ENCODE data around the gene UBE2O.

UBE2O gene

DNA sequence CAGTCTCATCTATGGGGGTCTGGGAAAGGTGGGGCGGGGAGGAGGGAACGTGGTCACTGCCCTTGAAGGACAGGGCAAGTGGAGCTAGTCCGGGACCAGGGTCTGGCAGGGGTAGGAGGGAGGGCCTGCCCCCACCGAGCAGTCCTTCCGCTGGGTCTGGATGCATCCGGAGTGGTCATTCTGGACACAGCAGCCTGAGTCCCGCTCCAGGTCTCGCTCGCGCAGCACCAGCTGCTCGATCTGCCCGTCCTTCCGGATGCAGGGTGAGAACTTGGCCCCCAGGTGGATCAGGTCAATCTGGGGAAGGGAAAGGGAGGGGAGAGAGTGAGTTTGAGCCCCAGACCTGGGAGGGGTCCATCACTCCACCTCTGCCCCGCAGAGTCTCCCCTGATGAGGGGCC, 21.3 kb upstream of the UBE2O start:
- H2AK5ac ChIP-seq (ENCODE audit: low read length), result no peak overlapping the region
- H4K91ac ChIP-seq (ENCODE audit: low read depth, low read length), result no peak overlapping the region
- H3K79me2 ChIP-seq (ENCODE audit: control insufficient read depth, insufficient read depth, low read length, poor library complexity), result no peaks in the 10 kb centered on the region
- H3K9ac ChIP-seq (ENCODE audit: low read length), result no peak overlapping the region
- no peaks in the 10 kb centered on the region for H3K4me1 ChIP-seq (ENCODE audit: control insufficient read depth in 1 of 2, insufficient read depth in 2 of 2, low read length in 2 of 2)
- H2AFZ ChIP-seq (ENCODE audit: insufficient read depth, low read length, poor library complexity), result no peak overlapping the region
- H3K4ac ChIP-seq (ENCODE audit: low read depth, low read length), result no peak overlapping the region
- H4K8ac ChIP-seq (ENCODE audit: low read depth, low read length), result no peak overlapping the region
- H2BK120ac ChIP-seq (ENCODE audit: insufficient read depth, low read length, poor library complexity), result no peak overlapping the region
- H3K14ac ChIP-seq (ENCODE audit: low read length), result no peak overlapping the region
- no peak overlapping the region for H3K23ac ChIP-seq (ENCODE audit: low read length)
- H3K4me2 ChIP-seq (ENCODE audit: low read length), result no peak overlapping the region
- no CpG with 5 or more reads among the region's 14 CpGs for WGBS (ENCODE audit: extremely low coverage, insufficient coverage, insufficient read length)
- no peak overlapping the region for H2BK5ac ChIP-seq (ENCODE audit: low read depth, low read length, poor library complexity)
- H3K36me3 ChIP-seq (ENCODE audit: control insufficient read depth in 1 of 2, insufficient read depth in 2 of 2, low read length in 2 of 2), result peaks cover 6 to 10% of the 10 kb centered on the region in 2 experiments
- H4K12ac ChIP-seq (ENCODE audit: low read depth, low read length), result no peak overlapping the region
- no peak overlapping the region for H3K27ac ChIP-seq (ENCODE audit: low read depth, low read length)
- H3K79me1 ChIP-seq (ENCODE audit: low read length), result no peaks in the 10 kb centered on the region
- H3K9me3 ChIP-seq (ENCODE audit: insufficient read depth, low read depth, low read length), result no peaks in the 10 kb centered on the region
- no peaks in the 10 kb centered on the region for H3K27me3 ChIP-seq (ENCODE audit: insufficient read depth, low read length)
- no peak overlapping the region for H3K4me3 ChIP-seq (ENCODE audit: low read depth, low read length)
- no peak for DNase-seq
- H2BK12ac ChIP-seq (ENCODE audit: low read length), result no peak overlapping the region
- H3K18ac ChIP-seq (ENCODE audit: low read length), result no peak overlapping the region

DNA sequence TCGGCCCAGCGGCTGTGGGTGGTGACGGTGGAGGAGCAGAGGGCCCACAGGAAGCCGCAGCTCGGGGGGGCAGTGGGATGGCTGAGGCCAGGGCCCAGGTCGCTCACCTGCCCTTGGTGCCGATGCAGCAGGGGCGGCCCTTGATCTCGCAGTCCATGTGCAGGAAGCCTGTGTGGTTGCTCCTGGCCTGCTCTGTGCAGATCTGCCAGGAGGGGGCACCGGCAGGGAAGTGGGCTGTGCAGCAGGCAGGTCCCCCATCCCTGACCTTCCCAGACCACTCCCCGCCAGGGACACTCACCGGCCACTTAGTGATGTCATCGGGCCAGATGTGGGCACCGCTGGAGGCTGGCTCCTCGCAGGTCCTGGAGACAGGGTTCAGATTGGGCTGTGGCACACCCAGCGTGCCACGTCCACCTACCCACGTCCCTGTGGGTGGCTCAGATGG, 20.6 kb upstream of the UBE2O start:
- Histone ChIP-seq H2BK12ac (ENCODE audit: low read length) (no peak overlapping the region), H3K4me2 (ENCODE audit: low read length) (no peak overlapping the region), H3K23ac (ENCODE audit: low read length) (no peak overlapping the region), H3K27me3 (ENCODE audit: insufficient read depth, low read length) (no peaks in the 10 kb centered on the region), H2AFZ (ENCODE audit: insufficient read depth, low read length, poor library complexity) (no peak overlapping the region), H3K4me3 (ENCODE audit: low read depth, low read length) (no peak overlapping the region), H3K4ac (ENCODE audit: low read depth, low read length) (no peak overlapping the region), H3K79me1 (ENCODE audit: low read length) (no peaks in the 10 kb centered on the region), H2AK5ac (ENCODE audit: low read length) (no peak overlapping the region), H4K91ac (ENCODE audit: low read depth, low read length) (no peak overlapping the region), H2BK120ac (ENCODE audit: insufficient read depth, low read length, poor library complexity) (no peak overlapping the region), H3K9ac (ENCODE audit: low read length) (no peak overlapping the region), H3K79me2 (ENCODE audit: control insufficient read depth, insufficient read depth, low read length, poor library complexity) (no peaks in the 10 kb centered on the region), H3K14ac (ENCODE audit: low read length) (no peak overlapping the region), H4K8ac (ENCODE audit: low read depth, low read length) (no peak overlapping the region), H3K27ac (ENCODE audit: low read depth, low read length) (no peak overlapping the region), H2BK5ac (ENCODE audit: low read depth, low read length, poor library complexity) (no peak overlapping the region), H3K4me1 (ENCODE audit: control insufficient read depth in 1 of 2, insufficient read depth in 2 of 2, low read length in 2 of 2) (no peaks in the 10 kb centered on the region), H4K12ac (ENCODE audit: low read depth, low read length) (no peak overlapping the region), H3K9me3 (ENCODE audit: insufficient read depth, low read depth, low read length) (no peaks in the 10 kb centered on the region), H3K18ac (ENCODE audit: low read length) (no peak overlapping the region), H3K36me3 (ENCODE audit: control insufficient read depth in 1 of 2, insufficient read depth in 2 of 2, low read length in 2 of 2) (peaks cover 6 to 10% of the 10 kb centered on the region in 2 experiments)
- WGBS (ENCODE audit: extremely low coverage, insufficient coverage, insufficient read length), result no CpG with 5 or more reads among the region's 18 CpGs
- no peak for DNase-seq

DNA sequence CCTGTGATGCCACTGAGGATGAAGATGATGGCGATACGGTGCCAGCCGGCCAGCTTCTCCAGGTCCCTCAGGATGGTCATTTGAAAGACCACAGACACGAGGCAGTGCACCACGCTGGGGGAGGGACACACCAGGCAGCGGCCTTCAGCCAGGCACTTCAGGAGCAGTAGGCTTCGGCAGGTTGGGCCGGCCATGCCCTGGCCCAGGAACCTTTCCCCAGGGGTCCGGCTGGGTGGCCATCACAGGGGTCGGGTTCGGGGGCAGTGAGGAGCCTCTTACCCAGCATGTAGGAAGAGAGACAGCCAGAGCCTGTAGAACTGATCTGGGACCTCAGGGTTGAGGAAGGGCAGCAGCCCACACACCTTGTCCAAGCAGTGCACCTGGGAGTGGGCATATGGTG, 19.8 kb upstream of the UBE2O start:
- H2AFZ ChIP-seq (ENCODE audit: insufficient read depth, low read length, poor library complexity), result no peak overlapping the region
- H3K4me3 ChIP-seq (ENCODE audit: low read depth, low read length), result no peak overlapping the region
- no peak overlapping the region for H4K8ac ChIP-seq (ENCODE audit: low read depth, low read length)
- H3K36me3 ChIP-seq (ENCODE audit: control insufficient read depth in 1 of 2, insufficient read depth in 2 of 2, low read length in 2 of 2), result peaks cover 6 to 10% of the 10 kb centered on the region in 2 experiments
- H3K79me1 ChIP-seq (ENCODE audit: low read length), result no peaks in the 10 kb centered on the region
- no peak overlapping the region for H3K27ac ChIP-seq (ENCODE audit: low read depth, low read length)
- no peak overlapping the region for H3K14ac ChIP-seq (ENCODE audit: low read length)
- DNase-seq, result no peak
- H3K79me2 ChIP-seq (ENCODE audit: control insufficient read depth, insufficient read depth, low read length, poor library complexity), result no peaks in the 10 kb centered on the region
- H3K4me1 ChIP-seq (ENCODE audit: control insufficient read depth in 1 of 2, insufficient read depth in 2 of 2, low read length in 2 of 2), result no peaks in the 10 kb centered on the region
- H3K9ac ChIP-seq (ENCODE audit: low read length), result no peak overlapping the region
- no peak overlapping the region for H2AK5ac ChIP-seq (ENCODE audit: low read length)
- no CpG with 5 or more reads among the region's 11 CpGs for WGBS (ENCODE audit: extremely low coverage, insufficient coverage, insufficient read length)
- H4K12ac ChIP-seq (ENCODE audit: low read depth, low read length), result no peak overlapping the region
- no peak overlapping the region for H2BK120ac ChIP-seq (ENCODE audit: insufficient read depth, low read length, poor library complexity)
- H2BK12ac ChIP-seq (ENCODE audit: low read length), result no peak overlapping the region
- H3K18ac ChIP-seq (ENCODE audit: low read length), result no peak overlapping the region
- H3K4ac ChIP-seq (ENCODE audit: low read depth, low read length), result no peak overlapping the region
- H3K27me3 ChIP-seq (ENCODE audit: insufficient read depth, low read length), result no peaks in the 10 kb centered on the region
- no peak overlapping the region for H2BK5ac ChIP-seq (ENCODE audit: low read depth, low read length, poor library complexity)
- H3K23ac ChIP-seq (ENCODE audit: low read length), result no peak overlapping the region
- no peak overlapping the region for H3K4me2 ChIP-seq (ENCODE audit: low read length)
- H3K9me3 ChIP-seq (ENCODE audit: insufficient read depth, low read depth, low read length), result no peaks in the 10 kb centered on the region
- H4K91ac ChIP-seq (ENCODE audit: low read depth, low read length), result no peak overlapping the region

DNA sequence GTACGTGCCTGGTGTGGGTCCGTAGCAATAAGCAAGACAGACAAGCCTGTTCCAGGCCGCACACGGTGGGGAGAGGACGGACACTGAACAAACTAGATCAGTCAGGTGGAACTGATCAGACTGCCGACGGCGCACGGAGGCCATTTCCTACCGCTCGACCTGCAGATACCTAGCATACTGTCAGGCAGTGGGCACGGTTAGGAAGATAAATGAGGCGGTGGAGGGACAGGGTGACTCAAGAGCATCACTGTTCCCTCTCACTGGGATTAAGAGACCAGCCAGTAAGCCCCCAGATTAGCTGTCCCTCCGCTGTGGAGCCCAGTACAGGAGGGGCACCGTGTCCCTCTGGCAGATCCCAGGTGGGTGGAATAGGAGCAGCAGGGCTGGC, 19.3 kb upstream of the UBE2O start:
- Histone ChIP-seq H3K9me3 (ENCODE audit: insufficient read depth, low read depth, low read length) (no peaks in the 10 kb centered on the region), H4K8ac (ENCODE audit: low read depth, low read length) (no peak overlapping the region), H3K36me3 (ENCODE audit: control insufficient read depth in 1 of 2, insufficient read depth in 2 of 2, low read length in 2 of 2) (peaks cover 6 to 10% of the 10 kb centered on the region in 2 experiments), H2AK5ac (ENCODE audit: low read length) (no peak overlapping the region), H2AFZ (ENCODE audit: insufficient read depth, low read length, poor library complexity) (no peak overlapping the region), H4K12ac (ENCODE audit: low read depth, low read length) (no peak overlapping the region), H3K79me2 (ENCODE audit: control insufficient read depth, insufficient read depth, low read length, poor library complexity) (no peaks in the 10 kb centered on the region), H3K4ac (ENCODE audit: low read depth, low read length) (no peak overlapping the region), H3K4me3 (ENCODE audit: low read depth, low read length) (no peak overlapping the region), H3K27ac (ENCODE audit: low read depth, low read length) (no peak overlapping the region), H3K4me2 (ENCODE audit: low read length) (no peak overlapping the region), H2BK12ac (ENCODE audit: low read length) (no peak overlapping the region), H4K91ac (ENCODE audit: low read depth, low read length) (no peak overlapping the region), H3K23ac (ENCODE audit: low read length) (no peak overlapping the region), H3K4me1 (ENCODE audit: control insufficient read depth in 1 of 2, insufficient read depth in 2 of 2, low read length in 2 of 2) (no peaks in the 10 kb centered on the region), H3K79me1 (ENCODE audit: low read length) (no peaks in the 10 kb centered on the region), H3K27me3 (ENCODE audit: insufficient read depth, low read length) (no peaks in the 10 kb centered on the region), H2BK5ac (ENCODE audit: low read depth, low read length, poor library complexity) (no peak overlapping the region), H3K9ac (ENCODE audit: low read length) (no peak overlapping the region), H3K14ac (ENCODE audit: low read length) (no peak overlapping the region), H3K18ac (ENCODE audit: low read length) (no peak overlapping the region), H2BK120ac (ENCODE audit: insufficient read depth, low read length, poor library complexity) (no peak overlapping the region)
- no peak for DNase-seq
- no CpG with 5 or more reads among the region's 15 CpGs for WGBS (ENCODE audit: extremely low coverage, insufficient coverage, insufficient read length)
